Activated effector memory CD4-positive, alpha-beta T cell treated with Interleukin-2 at 50 U/mL for 16 hours (primary cell): Measurements from ENCODE around the gene KIN.
"Not testable (repeated sequence)": the region's sequence is repeated elsewhere in the genome, so short reads cannot be mapped to it uniquely, and the experiment has no call there.

Source experiments
- DNase-seq: peaks from one replicate; pipeline ENCODE4 v3.0.0-alpha.2; 2020

The KIN gene

DNA sequence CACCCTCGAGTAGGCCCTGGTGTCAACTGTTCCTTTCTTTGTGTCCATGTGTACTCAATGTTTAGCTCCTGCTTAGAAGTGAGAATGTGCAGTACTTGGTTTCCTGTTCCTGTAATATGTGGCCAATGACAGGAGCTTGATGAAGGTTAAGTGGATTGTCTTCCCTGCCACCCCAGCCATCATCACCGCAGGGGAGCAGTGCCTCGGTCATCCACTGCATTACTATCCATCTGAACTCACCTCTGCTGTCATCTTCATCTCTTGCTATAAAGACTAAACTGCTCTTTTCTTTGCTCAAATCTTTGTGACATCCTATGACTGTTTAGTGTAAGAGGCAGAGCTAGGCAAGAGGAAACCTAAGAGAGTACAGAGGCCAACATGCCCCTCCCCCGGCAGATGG, 69.1 kb downstream of the KIN start:
- no peak for DNase-seq

DNA sequence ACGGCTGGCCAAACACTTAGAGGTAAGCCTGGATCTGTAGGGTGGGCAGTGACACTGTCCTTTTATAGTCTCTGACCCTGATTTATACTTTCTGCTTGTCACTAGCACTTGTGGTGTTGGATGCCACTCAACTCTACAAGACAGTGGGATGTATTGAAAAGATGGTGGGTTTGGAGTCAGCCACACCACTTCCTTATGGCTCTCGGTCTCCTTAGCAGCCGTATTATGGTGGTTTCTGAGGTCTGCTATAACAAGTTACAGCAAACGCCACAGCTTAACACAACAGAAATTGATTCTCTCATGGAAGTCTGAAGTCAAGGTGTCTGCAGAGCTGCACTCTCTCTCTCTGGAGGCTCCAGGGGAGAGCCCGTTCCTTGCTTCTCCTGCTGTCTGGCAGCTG, 70.0 kb downstream of the KIN start:
- no peak for DNase-seq

DNA sequence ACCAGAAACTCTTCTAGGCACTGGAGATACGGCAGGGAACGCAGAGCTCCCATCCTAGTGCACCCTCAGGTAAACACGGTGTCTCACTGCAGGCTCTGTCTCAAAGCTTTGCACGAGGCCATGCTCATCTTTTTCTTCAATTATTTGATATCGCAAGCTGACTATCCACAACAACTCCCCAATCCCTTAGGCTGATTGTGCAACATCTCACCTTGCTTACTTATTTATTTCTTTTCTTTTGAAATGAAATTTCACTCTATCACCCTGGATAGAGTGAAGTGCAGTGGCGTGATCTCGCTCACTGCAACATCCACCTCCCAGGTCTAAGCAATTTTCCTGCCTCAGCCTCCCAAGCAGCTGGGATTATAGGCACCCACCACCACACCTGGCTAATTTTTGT, 72.3 kb downstream of the KIN start:
- DNase-seq, result no peak

DNA sequence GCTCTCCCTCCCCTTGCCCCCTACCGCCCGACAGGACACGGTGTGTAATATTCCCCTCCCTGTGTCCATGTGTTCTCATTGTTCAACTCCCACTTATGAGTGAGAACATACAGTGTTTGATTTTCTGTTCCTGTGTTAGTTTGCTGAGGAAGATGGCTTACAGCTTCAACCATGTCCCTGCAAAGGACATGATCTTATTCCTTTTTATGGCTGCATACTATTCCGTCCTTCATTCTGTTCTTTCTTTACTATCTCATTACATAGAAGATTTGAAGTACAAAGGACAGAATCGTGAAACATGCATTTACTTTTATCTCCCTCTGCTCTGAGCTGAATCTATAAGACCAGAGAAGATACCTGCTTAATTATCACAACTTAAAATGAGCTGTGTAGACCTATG, 76.7 kb downstream of the KIN start:
- DNase-seq, result not testable (repeated sequence)

DNA sequence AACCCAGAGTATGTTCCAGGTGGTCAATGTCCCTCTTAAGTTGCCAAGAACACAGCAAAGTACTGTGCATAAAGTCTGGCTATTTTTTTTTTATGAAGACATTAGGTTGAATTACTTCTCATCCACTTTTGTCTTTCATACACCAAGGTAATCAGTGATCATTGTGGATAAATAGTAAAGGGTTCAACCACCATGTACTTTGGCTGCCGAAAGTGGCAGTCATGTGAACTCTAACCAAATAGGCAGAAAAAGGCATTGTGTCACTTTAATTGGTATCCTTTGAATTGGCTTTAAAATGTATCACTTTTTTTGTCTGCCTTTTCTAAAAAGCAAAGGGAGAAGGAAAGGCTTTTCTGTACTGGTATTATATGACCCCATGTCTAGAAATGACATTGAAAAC, 77.3 kb downstream of the KIN start:
- DNase-seq, result no peak

DNA sequence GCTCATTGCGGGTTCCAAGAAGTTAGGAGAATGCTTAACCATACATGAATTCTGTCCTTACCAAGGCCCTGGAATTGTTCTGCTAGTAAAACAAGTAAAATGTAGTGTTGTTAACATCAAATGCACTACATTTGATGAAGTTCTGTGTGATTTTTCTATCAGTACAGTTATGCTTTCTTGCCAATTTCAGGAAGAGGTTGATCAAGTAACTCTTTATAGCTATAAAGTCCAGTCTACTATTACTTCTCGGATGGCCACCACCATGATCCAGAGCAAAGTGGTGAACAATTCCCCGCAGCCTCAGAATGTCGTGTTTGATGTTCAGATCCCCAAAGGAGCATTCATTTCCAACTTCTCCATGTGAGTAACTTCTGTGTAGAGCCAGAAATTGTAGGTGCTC, 79.0 kb downstream of the KIN start:
- DNase-seq, result no peak

DNA sequence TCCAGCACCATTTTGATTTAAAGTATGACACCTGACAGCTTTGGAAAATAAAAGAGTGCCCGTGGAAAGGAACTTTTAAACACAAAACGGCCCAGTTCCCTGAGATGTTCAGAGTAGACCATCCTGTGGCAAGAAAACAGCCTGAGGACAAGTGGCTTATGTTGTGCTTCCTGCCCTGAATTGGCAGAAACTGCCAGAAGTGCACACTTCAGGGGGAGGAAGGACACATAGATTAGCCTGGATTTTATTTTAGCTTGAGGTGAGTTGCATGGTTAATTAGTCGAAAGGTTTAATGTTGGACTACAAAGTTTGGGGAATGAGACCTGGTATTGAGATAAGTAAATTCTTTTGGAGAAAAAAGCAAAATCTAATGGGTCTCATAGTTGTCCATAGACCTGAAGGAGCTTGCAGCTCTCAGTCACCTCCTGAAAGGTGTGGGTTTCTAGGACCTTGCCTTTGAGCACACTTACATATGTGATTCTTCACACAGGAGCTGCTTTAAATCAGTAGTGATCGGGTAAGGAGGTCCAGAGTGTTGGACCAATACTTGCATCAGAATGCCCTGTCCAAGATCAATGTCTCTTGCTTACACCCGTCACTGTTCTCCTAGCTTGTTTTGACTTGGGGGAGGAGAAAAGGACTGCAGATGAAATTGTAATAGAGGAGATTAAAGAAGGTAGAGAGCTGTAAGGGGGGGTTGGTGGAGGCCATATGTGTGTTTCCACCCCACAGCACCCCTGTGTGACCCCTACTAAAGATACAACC, 79.8 kb downstream of the KIN start:
- DNase-seq, result no peak

DNA sequence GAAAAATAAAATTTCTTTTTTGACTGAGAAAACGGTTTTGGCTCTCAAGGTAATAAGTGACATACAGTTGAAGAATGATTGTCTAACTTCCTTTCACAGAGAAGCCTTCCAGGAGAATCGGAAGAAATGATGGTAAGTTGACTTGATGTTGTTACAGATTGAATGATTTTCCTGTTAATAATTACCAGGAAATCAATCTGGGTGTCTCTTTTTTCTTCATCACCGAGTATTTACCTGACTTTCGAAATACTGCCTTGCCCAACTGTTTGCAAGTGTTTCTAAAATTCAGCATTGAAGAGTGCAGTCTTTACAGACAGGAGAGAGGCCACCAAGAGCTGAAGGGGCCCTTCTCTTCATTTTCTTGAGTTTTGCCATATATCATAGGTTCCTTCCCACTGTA, 80.7 kb downstream of the KIN start:
- no peak for DNase-seq

DNA sequence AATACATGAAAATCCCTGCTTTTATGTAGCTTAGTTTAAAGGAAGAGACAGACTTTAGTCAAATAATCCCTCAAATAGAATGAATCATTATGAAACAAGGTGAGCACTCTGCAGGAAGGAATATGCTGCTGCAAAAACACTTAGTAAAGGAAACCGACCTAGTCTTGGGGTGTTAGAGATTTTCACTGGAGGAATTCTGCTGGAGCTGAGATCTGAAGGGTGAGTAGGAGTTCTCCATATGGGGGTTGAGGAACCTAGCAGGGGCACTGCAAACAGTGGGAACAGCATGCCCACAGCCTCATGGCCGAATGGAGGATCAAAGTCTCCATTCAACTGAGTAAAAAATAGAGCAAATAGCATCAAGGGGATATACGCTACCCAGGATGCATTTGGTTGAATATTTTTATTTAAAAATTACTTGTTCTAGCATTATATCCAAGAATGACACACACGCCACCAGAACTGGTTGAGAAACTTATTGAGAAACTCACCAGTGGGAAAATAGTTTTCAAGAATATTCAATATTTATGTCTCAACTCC, 81.2 kb downstream of the KIN start:
- DNase-seq, result no peak

DNA sequence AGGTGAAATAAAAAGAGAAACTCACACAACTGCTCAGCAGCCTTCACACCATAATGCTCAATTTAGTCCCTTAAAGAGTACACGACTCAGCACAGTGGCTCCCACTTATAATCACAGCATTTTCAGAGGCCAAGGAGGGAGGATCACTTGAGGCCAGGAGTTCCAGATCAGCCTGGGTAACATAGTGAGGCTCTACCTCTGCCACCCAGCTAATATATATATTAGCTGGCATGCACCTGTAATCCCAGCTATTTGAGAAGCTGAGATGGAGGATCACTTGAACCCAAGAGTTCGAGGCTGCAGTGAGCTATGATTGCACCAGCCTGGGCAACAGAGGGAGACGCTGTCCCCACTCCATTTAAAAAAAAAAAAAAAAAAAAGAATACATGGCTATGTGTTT, 82.5 kb downstream of the KIN start:
- DNase-seq, result no peak

DNA sequence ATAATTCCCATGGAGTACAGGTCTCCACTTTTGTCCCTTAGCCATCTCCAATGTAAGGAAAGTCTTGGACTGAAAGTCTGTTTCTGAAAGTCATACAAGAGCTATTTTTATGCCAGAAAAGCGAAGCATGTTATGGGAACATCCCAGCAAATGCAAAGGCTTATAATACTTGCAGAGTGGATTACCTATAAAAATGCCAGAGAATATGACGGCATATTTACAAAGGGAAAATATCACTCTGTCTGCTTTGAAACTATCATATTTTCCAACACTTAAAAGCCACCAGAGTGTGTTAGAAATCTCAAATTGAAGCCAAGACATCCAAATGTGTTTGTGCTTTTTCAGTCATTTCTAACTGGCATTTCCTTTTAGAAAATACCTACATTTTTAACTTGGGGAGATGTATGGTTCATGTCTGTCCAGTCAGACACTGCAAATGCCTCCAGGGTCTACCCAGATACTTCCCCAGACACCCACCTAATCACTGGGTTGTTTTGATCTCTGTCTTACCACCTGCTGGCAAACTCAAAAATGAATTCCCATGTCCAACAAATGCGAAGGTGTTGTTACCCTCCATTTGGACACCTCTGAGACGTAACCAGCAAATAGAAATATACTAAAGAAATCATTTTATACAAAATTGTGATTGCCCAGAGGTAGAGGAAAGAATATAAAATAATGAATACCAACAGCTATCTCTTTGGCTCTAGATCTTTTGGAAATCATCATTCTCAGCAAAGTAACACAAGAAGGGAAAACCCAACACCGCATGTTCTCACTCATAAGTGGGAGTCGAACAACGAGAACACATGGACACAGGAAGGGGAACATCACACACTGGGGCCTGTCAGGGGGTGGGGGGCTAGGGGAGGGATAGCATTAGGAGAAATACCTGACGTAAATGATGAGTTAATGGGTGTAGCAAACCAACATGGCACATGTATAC, 83.4 kb downstream of the KIN start:
- DNase-seq, result no peak

DNA sequence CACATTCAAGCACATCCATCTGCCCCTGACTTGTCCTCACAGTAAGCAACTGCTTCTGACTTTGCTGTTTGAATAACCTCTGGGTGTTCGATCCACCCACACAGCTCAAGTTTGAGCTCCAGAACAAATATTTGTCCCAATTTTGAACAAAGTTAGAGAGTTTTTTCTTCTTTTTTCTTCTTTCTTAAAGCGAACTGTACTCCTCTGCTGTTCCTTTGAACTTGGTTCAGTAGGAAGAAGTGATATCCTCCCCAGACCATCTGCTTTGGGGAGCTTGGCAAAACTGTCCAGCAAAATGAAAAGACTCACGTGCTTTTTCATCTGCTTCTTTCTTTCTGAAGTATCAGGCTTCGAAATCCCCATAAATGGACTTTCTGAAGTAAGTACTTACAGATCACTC, 84.7 kb downstream of the KIN start, which contains the start of gene ITIH2:
TSS of gene ITIH2 (plus strand) at position 177 of the 400 bp plus-strand sequence. CDS start at position 296, 119 bp downstream.
- DNase-seq, result no peak

DNA sequence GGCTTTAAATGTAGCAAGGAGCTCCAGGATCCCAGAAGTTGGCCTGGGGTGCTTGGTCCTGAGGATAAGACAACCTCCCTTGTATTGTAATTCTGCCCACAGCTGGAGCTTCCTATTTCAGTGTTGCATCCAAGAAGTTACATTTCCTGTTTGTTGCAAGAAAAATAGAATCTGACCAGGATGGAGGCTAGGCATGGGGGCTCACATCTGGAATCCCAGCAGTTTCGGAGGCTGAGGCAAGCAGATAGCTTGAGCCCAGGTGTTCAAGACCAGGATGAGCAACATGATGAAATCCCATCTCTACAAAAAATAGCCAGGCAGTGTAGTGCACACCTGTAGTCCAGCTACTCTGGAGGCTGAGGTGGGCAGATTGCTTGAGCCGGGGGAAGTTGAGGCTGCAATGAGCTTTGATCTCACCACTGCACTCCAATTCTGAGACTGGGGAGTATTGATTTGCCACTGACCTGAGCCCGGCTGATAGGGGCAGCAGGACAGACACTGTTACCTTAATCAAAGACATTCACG, 85.4 kb downstream of the KIN start:
- no peak for DNase-seq

DNA sequence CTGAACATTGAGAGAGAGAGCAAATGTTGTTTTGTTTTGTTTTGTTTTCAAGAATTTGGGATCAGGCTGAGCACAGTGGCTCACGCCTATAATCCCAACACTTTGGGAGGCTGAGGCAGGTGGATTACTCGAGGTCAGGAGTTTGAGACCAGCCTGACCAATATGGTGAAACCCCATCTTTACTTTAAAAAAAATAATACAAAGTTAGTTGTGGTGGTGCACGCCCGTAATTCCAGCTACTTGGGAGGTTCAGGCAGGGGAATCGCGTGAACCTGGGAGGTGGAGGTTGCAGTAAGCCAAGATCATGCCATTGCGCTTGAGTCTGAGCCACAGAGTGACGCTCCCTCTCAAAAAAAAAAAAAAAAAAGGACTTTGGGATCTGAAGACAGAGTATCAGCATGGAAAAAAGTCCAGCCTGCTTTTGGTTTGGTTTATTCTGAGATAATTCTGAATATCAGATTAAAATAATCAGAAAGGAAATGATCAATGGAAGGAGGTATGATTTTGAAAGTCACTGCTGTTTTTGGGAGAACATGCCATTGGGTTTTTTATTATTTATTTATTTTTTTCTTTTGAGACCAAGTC, 86.5 kb downstream of the KIN start:
- no peak for DNase-seq
